Activated CD4-positive, alpha-beta T cell treated with anti-CD3 and anti-CD28 coated beads for 48 hours (primary cell): Measurements from ENCODE around the gene SLC15A4.
"Not testable (repeated sequence)": the region's sequence is repeated elsewhere in the genome, so short reads cannot be mapped to it uniquely, and the experiment has no call there.

Source experiments
- DNase-seq: peaks from one replicate; pipeline ENCODE4 v3.0.0-alpha.2; 2020

The SLC15A4 gene

DNA sequence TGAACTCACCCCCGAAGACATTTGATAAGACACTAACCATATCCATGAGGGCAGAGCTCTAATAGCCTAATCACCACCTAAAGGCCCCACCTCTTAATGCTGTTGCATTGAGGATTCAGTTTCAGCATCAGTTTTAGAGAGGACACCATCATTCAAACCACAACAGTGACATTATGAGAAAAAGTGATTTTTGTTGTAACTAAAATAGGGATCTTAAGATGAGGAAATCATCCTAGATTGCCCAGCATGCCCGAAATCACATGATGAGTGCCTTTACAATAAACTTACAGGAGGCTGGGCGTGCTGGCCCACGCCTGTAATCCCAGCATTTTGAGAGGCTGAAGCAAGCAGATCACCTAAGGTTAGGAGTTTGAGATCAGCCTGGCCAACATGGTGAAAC lies 19.8 kb upstream of the SLC15A4 start:
- DNase-seq: no peak

DNA sequence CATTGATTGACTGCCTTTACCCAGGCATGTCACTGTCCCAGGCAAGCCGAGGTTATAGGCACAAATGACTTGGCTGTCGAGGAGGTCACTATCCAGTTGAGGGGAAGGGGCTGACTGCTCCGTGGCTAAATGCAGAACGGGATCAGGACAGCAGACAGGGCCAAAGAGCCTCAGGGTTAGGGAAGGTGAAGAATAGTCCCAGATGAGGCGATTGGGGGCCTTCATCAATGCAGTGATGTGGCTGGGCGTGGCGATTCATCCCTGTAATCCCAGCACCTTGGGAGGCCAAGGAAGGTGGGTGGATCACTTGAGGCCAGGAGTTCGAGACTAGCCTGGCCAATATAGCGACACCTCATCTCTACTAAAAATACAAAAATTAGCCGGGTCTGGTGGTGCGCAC lies 18.8 kb upstream of the SLC15A4 start:
- DNase-seq: no peak

DNA sequence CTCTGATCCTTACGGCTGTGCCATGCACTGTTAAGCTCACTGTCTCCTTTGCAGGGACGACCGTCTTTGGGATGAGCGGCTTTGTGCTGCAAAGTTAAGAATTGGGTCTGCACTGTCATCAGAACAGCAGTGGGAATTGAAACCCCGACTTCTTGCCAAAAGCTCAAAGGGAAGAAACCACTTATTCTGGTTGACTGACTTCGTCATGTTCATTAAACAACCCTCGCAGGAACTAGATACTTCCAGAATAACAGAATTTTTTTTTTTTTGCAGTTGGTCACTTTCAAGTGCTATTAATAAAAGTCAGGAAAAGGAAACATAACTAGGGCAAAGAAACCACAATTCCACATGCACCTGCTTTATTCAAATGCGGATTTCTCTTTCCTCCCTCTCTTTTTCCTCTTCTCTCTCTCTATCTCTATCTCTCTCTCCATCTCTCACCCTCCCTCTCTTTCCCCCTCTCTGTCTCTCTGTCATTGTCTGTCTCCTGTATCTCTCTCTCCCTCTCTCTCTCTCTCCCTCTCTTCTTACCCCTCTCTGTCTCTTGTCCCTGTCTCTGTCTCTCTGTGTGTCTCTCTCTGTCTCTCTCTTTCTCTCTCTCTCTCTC lies 17.2 kb upstream of the SLC15A4 start:
- no peak for DNase-seq

DNA sequence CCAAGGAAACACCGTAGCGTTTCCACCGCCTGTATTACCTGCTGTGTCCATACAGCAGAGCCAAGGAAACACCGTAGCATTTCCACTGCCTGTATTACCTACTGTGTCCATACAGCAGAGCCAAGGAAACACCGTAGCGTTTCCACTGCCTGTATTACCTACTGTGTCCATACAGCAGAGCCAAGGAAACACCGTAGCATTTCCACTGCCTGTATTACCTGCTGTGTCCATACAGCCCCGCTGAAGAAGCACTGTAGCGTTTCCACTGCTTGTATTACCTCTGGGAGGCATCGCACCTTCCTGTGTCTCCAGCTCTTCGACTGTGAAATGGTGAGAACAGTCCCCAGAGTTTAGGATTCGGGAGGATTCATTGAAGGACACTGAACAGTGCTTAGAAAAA lies 16.1 kb upstream of the SLC15A4 start:
- not testable (repeated sequence) for DNase-seq

DNA sequence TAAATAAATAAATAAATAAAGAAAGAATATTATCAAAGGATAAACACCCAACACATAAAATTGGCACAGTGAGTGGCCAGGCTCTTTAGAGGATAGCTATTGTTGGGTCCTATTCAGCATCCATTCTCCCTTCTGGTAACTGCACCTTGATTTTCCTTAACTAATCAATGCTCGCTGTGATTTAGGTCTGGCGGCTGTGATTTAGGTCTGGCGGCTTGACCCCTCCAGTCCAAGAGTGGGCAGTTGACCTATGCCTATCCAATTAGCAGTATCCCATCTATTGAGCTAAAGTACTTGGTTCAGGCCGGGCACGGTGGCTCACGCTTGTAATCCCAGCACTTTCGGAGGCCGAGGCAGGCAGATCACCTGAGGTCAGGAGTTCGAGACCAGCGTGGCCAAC lies 9.7 kb upstream of the SLC15A4 start:
- no peak for DNase-seq

DNA sequence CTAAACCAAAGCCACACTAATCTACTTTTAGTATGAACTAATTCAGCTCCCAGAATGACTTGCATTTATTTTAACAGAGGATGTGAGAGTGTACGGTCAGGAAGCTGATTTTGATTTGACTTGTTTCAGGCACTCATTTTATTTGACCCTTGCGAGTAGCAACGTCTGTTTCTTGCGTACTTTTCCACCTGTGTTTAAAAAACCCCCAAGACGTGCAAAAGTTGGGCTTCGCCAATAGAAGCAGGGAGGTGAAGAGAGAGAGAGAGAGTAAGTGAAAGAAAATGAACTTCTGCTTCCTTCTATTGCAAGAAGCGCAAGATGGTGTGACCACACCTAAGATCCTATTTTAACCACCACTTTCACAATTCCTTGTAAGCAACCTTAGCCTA lies 6.7 kb upstream of the SLC15A4 start:
- DNase-seq: no peak

DNA sequence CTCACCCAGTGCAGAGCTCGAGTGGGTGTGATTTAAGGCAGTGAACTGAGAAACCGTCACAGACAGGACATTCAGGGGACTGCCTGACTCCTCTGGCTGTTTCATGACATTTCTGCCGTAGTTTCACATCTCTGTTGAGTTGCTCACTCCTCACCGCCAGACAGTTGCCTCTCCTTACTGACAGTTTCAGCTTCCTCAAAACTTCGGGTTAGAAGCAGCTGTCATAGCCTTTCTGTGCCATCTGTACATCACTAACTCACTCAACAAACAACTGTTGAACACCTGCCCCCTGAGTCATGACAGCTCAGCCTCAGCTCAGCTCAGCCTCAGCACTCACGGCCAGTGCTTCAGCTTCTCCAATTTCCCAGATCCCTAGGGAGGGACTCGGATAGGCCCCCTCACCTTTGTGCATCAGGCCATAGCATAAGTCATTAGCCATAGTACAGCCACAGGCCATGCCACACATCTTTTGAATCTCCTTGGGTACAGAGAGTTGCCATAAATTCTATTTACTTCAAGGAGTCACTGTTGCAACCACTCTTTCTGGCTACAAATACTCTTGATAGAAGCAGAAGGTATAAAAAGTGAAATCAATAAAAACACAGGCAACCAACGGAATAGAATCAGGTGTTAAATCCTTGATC lies 6.2 kb upstream of the SLC15A4 start:
- DNase-seq: peak; percentile 32

DNA sequence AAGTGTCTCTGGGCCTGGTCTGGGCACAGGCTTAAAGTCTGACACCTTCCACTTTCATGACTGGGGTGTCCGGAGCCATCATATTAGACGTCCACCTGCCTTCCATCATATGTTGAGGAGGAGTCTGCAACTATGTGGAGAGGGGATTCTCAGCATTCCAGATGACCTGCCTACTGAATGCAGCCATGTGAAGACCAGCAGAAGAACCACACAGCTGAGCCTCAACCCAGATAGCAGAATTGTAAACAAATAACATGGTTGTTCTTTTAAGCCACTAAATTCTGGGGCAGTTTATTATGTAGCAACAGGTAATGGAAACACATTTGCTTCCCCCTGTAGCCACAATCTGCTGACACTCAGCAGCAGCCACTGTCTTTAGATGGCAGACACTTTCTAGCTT lies 4.0 kb upstream of the SLC15A4 start:
- DNase-seq: no peak

DNA sequence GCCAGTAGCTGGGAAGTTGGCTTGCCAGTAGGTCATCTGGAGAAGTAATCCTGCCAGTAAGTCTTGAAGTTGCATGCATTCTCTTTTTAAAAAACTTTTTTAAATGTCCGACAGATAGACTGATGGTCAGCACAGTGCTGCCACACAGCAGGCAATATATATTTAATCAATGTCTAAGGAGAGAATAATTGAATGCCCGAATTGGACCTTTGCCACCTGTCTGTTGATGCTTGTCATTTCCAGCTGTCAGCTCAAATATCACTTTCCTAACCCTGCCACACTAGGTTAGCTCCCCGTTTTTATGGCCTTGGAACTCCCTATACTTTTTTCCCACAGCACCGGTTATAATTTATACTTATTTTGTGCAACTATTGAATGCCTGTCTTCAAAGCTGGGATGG lies 2.1 kb upstream of the SLC15A4 start:
- no peak for DNase-seq

DNA sequence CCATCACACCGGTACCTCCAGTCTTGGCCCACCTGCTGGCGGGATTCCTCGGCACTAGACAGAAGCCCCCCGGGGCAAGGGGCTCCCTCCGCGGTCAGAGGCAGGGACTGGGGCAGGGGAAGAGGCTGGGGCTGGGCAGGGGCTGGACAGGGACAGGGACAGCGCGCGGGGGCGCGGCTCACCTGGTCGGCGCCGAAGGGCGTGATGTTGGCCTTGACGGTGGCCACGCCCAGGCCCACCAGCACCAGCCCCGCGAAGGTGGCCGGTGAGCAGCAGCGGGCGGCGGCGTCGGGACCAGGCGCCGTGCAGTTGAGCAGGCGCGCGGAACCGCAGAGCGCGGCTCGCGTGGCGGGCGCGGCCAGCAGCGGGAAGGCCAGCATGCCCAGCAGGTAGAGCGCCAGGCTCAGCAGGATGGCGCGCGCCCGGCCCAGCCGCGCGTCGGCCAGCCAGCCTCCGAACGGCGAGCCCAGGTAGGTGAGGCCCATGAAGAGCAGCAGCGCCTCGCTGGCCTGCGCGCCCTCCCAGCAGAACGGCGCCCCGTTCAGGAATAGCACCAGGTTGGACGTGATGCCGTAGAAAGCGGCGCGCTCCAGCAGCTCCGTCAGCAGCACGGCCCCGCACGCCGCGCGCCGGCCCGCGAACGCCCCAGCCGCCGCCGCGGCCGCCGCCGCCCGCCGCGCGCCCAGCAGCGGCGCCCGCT lies 392 bp downstream of the SLC15A4 start:
- peak; percentile 21 for DNase-seq

DNA sequence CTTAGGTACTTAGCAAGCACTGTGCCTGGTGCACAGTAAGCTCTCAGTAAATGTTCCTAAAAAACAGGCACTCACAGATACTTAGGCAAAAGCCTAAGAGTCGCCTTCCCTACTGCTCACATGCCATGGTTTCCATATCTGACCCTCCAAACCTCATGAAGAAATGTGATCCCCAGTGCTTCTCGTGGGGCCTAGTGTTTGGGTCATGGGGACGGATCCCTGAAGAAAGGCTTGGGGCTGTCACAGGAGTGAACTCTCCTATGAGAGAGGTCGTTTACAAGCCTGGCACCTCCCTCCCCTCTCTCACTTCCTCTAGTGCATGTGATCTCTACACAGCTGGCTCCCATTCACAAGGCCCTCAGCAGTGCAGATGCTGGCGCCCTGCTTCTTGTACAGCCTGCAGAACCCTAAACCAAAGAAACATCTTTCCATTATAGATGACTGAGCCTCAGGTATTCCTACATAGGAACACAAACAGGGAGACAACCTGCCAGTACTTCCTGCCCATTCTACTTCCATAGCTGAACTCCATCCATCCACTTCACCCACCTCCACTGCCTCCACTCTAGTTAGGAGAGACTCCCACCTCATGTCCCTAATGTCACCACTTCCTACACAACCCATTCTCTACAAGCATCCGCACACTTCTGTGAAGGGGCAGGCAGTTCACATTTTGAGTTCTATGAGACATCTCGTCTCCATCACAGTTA lies 2.9 kb downstream of the SLC15A4 start:
- no peak for DNase-seq

DNA sequence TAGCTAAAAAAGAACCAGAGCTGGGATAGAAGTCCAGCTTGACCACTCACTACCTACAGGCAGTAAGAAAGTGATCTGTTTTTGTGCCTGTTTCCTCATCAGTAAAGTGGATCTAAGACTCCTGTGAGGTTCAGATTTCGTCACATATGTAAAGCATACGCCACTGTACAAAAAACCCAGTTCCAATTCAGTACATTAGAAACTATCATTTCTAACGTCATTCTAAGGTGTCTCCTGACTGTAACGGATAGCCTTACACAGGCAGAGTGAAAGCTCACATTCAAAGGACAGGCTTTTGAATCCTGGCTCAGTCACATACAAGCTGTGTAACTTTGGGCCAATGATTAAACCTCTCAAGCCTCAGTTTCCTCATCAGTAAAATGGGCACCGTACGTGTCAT lies 3.5 kb downstream of the SLC15A4 start:
- no peak for DNase-seq

DNA sequence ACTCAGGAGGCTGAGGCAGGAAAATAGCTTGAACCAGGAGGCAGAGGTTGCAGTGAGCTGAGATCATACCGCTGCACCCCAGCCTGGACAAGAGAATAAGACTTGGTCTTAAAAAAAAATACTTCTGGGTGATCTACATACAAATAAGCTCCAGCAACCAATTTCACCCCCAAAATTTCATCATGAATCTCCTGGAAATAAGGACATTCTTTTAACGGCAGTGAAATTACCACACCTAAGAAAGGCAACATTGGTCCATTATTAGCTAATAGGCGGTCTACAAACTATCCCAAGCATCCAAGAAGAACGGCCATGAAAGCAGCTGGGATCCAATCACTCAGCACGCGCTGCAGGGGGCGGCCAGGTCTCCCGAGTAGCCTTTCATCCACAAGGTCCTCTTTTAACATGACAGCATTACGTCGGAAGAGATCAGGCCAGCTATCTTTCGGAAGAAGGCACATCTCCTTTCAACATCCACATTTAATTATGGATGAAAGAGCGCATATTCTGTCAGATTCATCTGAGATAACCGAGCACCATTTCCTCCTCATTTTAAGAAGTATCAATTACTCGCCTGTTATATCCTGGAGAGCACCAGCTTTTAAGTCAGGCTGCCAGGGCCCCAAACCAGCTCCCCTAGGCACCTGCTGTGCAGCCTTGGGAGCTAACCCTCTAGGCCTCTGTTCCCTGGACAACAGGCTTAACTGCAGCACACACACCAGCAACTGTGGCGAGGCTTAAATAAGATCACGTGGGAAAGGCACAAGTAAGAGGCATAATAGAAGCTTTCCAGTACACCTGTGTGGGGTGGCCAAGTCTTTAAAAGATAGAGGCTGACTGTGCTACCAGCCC lies 4.2 kb downstream of the SLC15A4 start:
- no peak for DNase-seq

DNA sequence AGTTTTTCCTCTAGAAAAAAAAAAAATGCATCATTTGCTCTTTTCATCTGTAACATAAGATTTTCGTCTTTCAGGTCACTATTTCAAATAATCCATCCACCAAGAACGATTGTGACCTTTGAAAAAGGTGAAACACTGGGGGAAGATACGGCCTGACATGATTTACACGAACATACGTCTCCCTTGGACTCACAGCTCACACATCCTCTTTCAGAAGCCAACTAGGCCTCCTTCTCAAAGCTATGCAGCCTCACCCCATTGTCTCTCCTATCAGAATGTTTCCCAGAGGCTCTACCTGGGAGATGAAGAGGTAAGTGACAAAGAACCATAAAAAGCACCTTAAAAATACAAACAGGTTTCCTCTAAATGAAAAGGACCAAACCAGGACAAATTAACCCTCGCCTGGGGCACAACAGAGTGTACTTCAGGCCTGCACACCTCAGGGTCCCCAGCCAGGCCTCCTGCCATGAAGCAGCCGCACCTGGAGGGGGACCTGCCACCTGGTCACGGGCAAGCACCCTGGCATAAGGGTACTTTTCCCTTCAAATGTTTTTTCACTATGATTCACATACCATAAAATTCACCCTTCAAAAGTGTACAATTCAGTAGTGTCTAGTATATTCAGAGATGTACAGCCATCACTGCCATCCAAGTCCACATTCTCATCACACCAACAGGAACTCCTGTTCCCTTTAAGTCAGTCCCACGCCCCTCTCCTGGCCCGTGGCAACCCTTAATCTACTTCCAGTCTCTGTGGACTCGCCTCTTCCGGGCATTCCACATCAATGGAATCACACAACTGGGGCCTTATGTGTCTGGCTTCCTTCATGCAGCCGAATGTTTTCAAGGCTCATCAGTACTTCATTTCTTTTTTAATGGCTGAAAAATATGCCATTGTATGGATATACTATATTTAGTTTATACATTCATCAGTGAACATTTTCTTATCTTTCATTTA lies 5.4 kb downstream of the SLC15A4 start:
- DNase-seq: no peak

DNA sequence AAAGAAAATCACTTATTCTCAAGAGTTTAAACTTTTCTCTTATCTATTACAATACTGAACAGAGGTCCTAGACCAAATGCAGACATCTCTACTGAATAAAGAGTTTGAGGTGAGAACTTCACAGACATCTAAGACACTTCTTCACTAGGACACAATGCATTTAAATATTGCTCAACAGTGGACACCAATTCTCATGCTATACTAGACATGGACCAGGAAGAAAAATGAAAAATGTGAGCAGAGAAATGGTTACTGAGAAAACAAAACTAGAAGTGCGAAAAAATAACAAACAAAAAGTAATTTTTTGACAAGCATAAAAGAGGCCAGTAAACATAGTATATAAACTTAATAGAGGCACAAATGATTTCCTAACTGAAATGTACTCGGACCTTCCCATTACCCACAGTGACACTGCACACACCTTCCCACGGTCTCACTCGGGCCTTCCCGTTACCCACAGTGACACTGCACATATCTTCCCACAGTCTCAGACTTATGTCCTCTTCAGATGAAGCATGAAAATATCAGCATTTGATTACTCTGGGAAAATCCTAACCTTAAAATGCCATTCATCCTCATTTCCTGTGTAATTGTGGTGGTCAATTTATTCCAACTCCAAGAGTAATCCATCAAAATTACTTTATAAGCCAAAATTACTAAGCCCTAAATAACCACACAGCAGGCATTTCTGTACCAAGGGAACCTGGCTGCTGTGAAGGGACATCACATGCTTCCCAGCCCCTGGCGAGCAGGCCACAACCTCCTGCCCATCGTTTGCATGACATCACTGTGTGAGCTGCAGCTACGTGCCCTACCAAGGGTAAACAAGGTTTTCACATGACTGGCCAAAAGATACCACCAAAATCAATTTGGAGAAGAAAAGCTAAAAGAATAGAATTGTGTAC lies 6.4 kb downstream of the SLC15A4 start:
- no peak for DNase-seq

DNA sequence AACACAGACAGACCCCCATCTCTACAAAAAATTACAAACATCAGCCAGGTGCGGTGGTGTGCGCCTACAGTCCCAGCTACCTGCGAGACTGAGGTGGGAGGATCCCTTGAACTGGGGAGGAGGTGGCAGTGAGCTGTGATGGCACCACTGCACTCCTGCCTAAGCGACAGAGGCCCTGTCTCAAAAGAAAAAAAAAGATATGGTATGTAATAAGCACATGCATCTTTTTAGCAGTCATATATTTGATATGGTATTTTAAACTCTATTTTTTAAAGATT lies 7.2 kb downstream of the SLC15A4 start:
- no peak for DNase-seq

DNA sequence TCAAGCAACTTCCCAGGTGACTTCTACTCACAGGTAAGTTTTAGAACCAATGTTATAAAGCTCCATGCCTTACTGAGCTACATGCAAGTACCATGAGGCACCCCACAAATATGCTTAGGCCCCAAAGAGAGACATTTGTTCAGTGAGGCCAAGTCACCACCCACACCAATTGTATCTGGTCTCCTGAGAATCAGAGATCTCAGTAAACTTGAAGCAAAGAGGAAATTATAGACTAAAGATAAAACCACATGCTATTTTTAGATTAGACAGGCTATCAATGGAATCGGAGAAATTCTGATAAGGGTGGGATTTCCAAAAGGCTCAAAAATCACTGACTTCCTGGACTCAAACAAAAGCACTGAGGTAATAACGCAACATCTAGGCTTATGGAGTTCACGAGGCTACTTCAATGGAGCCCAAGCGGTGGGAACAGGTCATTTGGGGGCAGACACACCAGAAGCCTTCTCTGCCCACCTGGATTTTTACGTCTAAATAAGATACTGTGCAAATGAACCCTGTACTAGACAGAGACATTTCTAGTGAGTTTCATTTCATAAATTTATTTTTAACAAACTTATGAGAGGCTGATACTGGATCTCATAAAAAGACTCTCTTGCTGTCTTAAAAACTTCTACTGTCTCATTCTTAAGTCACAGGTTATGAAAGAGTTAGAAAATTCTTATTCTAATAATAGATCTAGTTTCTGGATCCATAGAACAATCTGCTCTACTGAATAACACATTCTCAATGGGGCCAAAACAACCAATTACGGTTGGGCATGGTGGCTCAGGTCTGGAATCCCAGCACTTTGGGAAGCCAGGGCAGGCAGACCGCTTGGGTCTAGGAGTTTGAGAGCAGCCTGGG lies 7.7 kb downstream of the SLC15A4 start:
- no peak for DNase-seq

DNA sequence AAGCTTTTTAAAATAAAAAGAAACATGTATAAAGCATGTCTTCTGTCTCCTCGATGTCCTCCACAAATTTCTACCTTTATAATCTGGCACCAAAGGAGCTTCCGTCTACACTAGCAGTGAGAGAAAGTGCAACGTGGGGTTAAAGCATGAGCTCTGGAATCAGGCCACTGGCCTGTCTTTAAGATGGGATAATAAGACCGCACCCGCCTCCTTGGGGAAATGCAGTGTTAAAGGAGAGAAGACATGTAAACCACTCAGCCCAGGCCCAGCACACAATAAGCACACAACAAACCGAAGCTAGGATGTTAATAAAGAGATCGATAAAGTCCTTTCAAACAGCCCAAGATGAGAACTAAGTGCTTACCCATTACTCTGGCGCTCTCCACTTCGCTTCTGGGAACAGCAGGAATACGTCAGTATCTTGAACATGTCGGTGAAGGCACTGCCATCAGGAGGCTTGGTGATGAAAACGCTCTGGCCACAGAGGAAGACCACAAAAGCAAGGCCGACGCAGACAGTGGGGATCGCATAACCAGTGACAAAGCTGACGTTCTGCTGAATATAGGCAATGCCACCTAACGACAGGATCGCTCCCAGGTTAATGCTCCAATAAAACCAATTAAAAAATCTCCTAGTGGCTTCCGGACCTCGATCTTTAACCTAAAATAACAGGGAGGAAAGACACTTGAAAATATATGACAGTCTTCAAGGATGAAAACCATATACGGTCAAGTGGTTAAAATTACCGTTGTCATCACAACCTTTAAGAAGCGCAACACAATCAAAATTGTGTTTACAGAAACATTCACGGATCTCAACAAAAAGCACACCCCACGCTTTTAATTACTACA lies 9.1 kb downstream of the SLC15A4 start:
- no peak for DNase-seq

DNA sequence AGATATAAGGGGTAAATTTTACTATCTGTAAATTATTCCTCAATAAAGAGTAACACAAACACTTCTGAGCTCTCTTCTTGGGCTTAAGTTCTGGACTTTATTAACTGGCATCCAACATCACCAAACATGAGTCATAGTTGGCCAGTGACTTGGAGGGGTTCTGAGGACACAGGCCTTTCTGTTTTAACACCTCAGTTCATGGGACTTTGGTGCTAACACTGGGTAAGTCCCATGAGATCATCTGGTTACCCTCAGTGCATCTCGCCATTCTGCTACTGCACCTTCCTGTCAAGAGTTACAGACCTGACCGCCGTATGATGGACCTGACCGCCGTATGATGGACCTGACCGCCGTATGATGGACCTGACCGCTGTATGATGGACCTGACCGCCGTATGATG lies 9.9 kb downstream of the SLC15A4 start:
- DNase-seq: no peak
